CD4-positive, alpha-beta T cell treated with Interleukin-21 for 1 hour (primary cell): Measurements from ENCODE around the gene KCNF1.
A peak's percentile ranks its signal among the peaks of the same experiment; 100 is the strongest.

Experiments used
- DNase-seq: peaks from one replicate; pipeline ENCODE4 v3.0.0-alpha.2; 2020

KCNF1 gene

GRCh38 chr2:10882568-10882967 is 29.2 kb upstream of the KCNF1 start:
- DNase-seq = no peak

- no peak for DNase-seq
These were observed 28.7 kb upstream of the KCNF1 start for GRCh38 chr2:10883066-10883465.

- DNase-seq = no peak
These were observed 27.8 kb upstream of the KCNF1 start for GRCh38 chr2:10883801-10884478.

DNA sequence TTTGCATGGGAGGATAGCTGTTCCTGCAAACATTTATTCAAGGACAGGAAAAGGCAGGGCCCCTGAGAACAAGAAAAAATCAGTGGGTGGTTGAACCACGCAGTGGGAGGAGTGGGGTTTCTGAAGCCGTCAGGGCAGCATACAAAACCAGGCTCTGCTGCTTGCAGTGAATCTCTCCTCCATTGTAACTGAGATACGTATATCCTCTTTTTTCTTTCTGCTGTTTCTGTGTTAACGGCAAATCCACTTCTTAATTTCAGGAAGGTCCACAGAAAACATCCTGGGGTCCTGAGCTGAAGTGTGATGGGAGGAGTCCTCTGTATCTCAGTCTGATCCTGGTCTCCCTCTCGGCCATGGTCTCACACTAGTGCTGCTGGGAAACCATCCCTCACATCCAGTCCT is 27.2 kb upstream of the KCNF1 start:
- no peak for DNase-seq

DNA sequence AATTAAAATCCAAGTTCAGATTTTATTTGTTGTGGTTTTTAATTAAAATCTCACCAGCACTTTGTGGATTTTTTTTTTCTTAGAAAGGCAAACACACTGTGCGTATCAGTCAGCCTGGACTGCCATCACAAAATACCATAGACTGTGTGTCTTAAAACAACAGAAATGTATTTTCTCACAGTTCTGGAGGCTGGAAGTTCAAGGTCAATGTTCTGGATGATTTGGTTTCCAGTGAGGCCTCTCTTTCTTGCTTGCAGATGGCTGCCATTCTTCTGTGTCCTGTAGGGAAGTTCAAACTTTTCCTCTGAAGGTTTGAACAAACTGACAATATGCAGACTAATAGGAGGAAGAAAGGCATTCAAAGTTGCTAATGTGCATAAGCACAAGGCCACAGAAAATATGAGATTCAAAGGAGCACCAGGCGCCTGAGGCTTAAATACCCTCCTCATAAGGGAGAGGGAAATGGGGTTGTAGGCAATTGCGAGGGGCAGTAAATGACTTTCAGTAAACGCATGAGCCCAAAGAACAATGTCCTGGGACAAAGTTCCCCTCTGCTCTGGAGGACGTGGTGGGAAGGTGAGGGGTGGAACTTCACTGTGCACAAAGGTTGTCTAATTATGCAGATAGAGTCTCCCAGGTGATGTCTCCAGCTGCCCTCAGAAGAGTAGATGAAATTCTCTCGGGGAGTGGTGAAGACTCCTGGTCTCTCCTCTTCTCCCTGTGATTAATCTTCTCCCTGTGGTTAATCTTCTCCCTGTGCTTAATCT is 26.5 kb upstream of the KCNF1 start:
- no peak for DNase-seq

DNA sequence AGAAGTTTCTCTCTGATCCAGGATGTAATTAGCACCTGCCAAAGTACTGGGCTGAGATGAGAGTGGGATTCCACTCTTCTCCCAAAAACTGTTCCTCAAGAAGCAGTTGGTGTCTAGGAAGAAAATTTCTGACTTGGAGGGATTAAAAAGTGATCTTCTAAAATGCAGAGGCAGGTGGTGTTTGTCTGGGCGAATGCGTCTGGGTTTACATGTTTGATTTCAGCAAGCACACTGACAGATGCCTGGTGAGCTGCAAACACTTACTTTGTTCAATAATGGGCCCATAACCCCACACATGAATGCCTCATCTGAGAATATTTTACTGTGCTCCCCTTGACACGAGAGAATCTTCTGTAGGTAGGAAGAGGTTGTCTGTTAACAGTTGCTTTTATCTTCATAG is 24.3 kb upstream of the KCNF1 start:
- DNase-seq = no peak

- DNase-seq = no peak
These were observed 22.0 kb upstream of the KCNF1 start for GRCh38 chr2:10889651-10890215.

- no peak for DNase-seq
These were observed 20.9 kb upstream of the KCNF1 start for GRCh38 chr2:10890706-10891270.

GRCh38 chr2:10891390-10891789 is 20.3 kb upstream of the KCNF1 start:
- no peak for DNase-seq

DNA sequence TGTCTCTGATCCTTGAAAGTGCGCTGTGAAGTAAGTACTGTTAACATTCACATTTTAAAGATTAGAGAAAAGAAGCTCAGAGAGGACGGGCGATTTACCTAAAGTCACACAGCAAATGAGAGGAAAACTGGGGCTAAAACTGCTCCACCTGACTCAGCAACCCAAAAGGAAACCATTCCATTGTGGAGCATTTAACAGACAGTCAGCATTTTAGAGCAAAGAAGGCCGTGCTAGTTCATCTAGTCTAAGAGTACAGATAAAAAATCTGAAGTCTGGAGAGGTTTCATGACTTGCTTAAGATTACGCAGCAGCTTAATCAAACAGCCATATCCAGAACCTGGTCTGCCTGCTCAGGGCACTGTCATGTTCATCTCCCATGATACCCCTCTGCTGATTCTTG is 19.9 kb upstream of the KCNF1 start:
- DNase-seq = no peak

GRCh38 chr2:10892316-10892715 is 19.4 kb upstream of the KCNF1 start:
- DNase-seq = no peak

DNA sequence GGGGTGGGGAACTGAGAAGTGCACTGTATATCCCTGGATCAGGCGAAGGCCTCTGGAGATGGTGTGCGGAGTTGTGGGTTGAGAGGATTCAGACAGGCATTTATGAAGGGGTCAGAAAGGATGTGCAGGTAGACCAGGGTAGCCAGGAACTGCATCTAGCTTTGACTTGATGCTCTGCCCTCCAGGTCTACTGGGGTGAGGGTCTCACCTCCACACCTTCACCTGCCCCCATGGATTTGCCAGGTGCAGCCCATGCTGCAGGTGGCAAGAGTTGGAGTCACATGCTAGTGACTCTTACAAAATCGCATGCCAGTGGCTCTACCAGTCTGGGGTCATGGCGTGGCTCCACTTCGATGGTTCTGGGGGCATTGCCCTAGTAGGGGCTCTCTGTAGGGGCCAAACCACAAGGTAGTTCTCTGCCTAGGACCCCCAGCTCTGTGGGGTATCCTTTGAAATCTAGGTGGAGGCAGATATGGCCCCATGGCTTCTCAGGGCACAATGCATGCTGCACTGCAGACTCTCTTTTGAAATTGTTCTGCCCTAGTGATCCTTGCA is 18.9 kb upstream of the KCNF1 start:
- DNase-seq = no peak

- DNase-seq = no peak
These were observed 17.3 kb upstream of the KCNF1 start for GRCh38 chr2:10894264-10894935.

GRCh38 chr2:10895231-10895630 is 16.5 kb upstream of the KCNF1 start:
- no peak for DNase-seq

DNA sequence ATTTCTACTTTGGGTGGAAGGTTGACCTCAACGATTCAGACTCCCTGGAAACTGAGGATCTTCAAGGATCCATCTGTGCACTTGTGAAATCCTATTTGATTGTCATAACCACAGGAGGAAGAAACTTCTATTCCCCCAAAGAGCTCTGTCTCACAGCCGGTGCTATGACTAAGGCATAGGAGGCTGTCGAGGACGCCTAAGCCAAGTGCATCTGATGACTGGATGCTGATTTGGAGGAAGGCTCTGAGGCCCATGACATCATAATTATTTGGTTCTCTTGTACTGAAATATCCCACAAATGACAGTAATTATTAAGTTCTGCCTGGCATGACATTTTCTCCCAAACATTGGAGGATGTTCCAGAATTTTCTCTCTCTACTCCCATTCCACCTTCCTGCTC is 13.8 kb upstream of the KCNF1 start:
- DNase-seq = no peak

DNA sequence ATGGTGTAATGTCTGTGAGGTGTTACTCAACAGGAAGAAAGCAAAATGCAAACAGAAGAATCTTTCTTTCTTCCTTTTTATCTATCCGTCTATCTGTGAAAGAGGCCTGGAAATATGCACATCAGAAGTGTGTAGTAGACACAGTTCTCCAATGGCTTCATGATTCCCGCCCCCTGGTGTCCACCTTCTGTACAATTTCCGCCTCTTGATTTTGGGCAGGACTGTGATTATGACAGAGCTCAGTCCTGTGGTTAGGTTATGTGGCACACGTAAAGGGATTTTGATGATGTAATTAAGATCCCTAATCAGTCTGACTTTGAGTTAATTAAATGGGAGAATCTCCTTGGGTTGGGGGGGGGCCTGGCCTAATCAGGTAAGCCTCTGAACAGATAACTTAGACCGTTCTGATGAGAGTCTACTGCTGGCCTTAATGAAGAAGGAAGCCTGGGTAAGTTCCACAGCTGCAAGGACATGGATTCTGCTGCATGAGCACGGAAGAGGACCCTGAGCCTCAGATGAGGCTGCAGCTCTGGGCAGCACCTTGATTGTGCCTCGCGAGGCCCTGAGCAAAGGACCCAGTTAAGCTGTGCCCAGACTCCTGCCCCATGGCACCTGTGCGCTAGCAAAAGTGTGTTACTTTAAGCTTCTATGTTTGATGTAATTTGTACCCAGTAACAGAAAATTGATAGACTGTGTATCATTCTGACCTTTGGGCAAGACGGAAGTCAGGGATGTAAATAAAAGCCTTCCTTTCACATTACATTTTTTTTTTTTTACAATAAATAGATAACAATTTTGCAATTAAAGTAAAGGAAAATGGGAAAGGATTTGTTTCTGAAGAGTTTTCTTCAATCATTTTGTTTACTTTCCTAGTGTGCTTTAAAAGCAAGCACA is 11.3 kb upstream of the KCNF1 start:
- DNase-seq = peak; percentile 2

GRCh38 chr2:10901160-10901939 is 10.4 kb upstream of the KCNF1 start:
- DNase-seq = no peak

- DNase-seq = no peak
These were observed 7.9 kb upstream of the KCNF1 start for GRCh38 chr2:10903861-10904210.

DNA sequence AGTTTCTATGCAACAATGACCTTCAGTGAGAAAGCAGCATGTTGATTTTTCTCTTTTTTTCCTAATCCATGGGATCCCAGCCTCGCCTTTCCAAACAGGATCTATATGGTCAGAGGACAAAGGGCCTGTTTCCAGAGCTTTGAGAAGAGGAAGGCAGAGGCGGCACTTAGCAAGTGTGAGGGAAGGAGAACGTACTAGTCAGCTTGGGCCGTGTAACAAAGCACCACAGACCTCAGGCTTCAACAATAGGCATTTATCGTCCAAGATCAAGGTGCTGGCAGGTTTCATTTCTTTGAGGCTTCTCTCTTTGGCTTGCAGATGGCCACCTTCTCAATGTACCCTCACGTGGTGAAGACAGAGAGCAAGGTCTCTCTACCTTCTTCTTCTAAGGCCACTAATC is 7.3 kb upstream of the KCNF1 start:
- no peak for DNase-seq

GRCh38 chr2:10905006-10905861 is 6.5 kb upstream of the KCNF1 start:
- DNase-seq = no peak

- DNase-seq = no peak
These were observed 5.9 kb upstream of the KCNF1 start for GRCh38 chr2:10905862-10906143.
